ENCODE measurements around the gene ADORA1.

- TF ChIP-seq CTCF (optimal IDR thresholded peaks at IDR 0.05 in 1 of 3, IDR thresholded peaks at IDR 0.05 in 1 of 3, conservative IDR thresholded peaks at IDR 0.05 in 1 of 3; ENCODE audit: extremely low read depth in 1 of 3, insufficient read depth in 2 of 3, low read length in 3 of 3) (no peak), EZH2 (IDR thresholded peaks at IDR 0.05; ENCODE audit: low read length) (no peak)
Measured at GRCh38 chr1:203185585-203185984, 58.1 kb downstream of the ADORA1 start.
